ENCODE data around the gene TRPV2. TPM values are rescaled to one million over a fixed set of nuclear protein-coding genes. Genes with fewer than 3 reads are reported as not detected.
A peak's percentile ranks its signal among the peaks of the same experiment; 100 is the strongest.

TRPV2 gene
- total RNA-seq, 6 donors from 2014 or later = 33.4 to 127 (median 48.6) TPM

DNA sequence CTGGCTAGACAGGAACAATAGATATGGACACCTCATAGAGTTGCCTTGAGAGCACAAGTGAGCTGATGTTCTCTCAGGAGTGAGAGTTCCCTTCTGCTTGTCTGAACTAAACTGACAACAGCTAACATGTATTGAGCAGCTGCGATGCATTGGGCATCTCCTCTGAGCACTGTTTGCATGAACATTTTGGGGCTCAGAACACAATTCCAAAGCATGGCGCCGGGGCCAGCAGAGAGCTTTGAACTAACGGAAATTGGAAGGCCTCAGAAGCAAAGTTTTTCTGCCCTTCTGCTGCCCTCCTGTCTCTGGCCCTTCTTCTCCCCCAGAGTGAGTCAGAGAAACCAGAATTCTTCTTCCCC, 38.1 kb downstream of the TRPV2 start:
- 80 to 86% methylated on average over 4 of the region's 4 CpGs for WGBS, 2 donors
- no peak overlapping the region for H3K27ac ChIP-seq
- no peaks in the 10 kb centered on the region for H3K27me3 ChIP-seq
- no peak for DNase-seq
- ATAC-seq (ENCODE audit: low FRiP score in 2 of 2) = no peak
- peaks cover 0 to 8% (median 3%) of the 10 kb centered on the region in 4 donors for H3K36me3 ChIP-seq
- TF ChIP-seq, protein P1, sequence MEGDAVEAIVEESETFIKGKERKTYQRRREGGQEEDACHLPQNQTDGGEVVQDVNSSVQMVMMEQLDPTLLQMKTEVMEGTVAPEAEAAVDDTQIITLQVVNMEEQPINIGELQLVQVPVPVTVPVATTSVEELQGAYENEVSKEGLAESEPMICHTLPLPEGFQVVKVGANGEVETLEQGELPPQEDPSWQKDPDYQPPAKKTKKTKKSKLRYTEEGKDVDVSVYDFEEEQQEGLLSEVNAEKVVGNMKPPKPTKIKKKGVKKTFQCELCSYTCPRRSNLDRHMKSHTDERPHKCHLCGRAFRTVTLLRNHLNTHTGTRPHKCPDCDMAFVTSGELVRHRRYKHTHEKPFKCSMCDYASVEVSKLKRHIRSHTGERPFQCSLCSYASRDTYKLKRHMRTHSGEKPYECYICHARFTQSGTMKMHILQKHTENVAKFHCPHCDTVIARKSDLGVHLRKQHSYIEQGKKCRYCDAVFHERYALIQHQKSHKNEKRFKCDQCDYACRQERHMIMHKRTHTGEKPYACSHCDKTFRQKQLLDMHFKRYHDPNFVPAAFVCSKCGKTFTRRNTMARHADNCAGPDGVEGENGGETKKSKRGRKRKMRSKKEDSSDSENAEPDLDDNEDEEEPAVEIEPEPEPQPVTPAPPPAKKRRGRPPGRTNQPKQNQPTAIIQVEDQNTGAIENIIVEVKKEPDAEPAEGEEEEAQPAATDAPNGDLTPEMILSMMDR (IDR thresholded peaks at IDR 0.05) = peak in 1 of 6 experiments; percentile 10
- TF ChIP-seq POLR2A (IDR thresholded peaks at IDR 0.05) (no peak), EP300 (IDR thresholded peaks at IDR 0.05) (no peak), POLR2AphosphoS5 (IDR thresholded peaks at IDR 0.05) (no peak)
- H3K9me3 ChIP-seq = no peaks in the 10 kb centered on the region
- H3K4me1 ChIP-seq = peaks cover 0 to 8% (median 0%) of the 10 kb centered on the region in 4 donors
- H3K4me3 ChIP-seq = no peak overlapping the region

DNA sequence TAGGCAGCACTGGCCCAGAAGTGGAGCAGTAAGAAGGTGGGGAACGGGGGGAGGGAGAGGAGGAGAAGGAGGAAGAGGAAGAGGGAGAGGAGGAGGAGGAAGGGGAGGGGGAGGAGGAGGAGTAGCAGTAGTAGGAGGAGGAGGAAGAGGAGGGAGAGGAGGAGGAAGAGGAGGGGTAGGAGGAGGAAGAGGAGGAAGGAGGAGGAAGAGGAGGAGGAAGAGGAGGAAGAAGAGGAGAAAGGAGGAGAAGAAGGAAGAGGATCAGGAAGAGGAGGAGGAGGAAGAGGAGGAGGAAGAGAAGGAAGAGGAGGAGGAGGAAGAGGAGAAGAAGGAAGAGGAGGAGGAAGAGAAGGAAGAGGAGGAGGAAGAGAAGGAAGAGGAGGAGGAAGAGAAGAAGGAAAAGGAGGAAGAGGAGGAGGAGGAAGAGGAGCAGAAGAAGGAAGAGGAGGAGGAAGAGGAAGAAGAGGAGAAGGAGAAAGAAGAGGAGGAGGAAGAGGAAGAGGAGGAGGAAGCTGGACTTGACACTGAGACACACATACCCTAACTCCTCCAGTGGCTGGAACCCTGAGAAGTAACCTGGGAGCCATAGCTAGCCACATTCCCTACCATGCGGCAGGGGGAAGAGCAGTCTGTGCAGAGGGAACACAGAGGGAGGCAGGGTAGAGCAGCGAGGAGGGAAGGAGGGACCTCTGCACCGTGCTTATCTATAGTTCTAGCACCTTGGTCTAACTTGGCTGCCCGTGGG, 40.8 kb downstream of the TRPV2 start:
- no peak overlapping the region for H3K27ac ChIP-seq
- no peaks in the 10 kb centered on the region for H3K27me3 ChIP-seq
- no peak overlapping the region for H3K4me3 ChIP-seq
- no peaks in the 10 kb centered on the region for H3K9me3 ChIP-seq
- ATAC-seq (ENCODE audit: low FRiP score in 2 of 2) = no peak
- 92% methylated on average over 4 to 5 of the region's 5 CpGs for WGBS, 2 donors
- H3K36me3 ChIP-seq = no peaks in the 10 kb centered on the region
- no peak for DNase-seq
- H3K4me1 ChIP-seq = peaks cover 0 to 16% (median 0%) of the 10 kb centered on the region in 4 donors
- no peak for TF ChIP-seq POLR2A (IDR thresholded peaks at IDR 0.05)
- TF ChIP-seq POLR2AphosphoS5 (IDR thresholded peaks at IDR 0.05) = no peak
- TF ChIP-seq, protein P1 (IDR thresholded peaks at IDR 0.05) = no peak
- no peak for TF ChIP-seq EP300 (IDR thresholded peaks at IDR 0.05)

DNA sequence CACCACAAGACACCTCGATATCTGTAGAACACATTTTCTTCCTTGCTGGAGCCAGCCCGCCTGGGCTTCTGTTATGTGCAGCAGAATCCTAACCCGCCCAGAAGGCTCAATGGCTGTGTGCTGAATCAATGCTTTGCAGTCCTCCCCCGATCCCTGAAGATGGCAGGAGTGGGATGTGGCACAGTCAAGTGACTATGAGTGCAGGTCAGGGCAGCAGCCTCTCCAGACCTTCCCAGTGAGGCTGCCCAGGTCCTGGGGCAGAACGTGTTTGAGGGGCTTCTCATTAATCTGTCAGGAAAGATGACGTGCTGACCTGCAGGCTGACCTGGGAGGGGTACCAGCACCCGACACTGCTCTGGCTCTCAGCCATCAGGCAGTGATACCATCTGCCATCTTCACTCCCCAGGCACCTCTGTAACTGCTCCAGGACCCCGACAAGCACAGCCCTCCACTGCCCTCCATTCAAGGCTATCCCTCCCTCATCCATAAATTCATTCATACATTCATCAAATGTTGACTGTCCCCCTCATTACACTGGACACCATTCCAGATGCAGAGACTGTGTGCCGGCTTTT, 41.5 kb downstream of the TRPV2 start:
- Histone ChIP-seq H3K27me3 (no peaks in the 10 kb centered on the region), H3K4me1 (peaks cover 0 to 16% (median 0%) of the 10 kb centered on the region in 4 donors), H3K36me3 (no peaks in the 10 kb centered on the region), H3K9me3 (no peaks in the 10 kb centered on the region), H3K27ac (no peak overlapping the region), H3K4me3 (no peak overlapping the region)
- ATAC-seq (ENCODE audit: low FRiP score in 2 of 2) (no peak), DNase-seq (no peak)
- 91 to 97% methylated on average over 8 to 9 of the region's 9 CpGs for WGBS, 2 donors
- TF ChIP-seq POLR2A (IDR thresholded peaks at IDR 0.05) (no peak), POLR2AphosphoS5 (IDR thresholded peaks at IDR 0.05) (no peak), EP300 (IDR thresholded peaks at IDR 0.05) (no peak)
- TF ChIP-seq, protein P1 (IDR thresholded peaks at IDR 0.05) = no peak

DNA sequence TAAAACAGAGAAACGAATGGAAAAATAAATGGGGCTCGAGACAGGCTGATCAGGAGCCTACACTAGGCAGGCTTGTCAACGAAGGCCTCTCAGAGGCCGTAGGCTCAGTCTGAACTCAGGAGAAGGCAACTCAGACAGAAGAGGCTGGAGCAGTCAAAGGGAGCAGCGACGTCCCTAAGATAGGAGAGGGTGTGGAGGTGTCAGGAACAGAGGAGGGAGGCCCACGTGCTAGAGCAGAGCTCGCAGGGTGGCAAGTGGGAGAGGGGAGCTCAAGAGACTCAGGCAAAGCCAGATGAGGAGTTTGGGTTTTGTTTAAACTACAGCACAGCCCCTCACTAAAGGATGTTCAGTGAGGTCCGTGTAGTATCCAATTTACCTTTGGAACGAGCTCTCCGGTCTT, 43.9 kb downstream of the TRPV2 start:
- Histone ChIP-seq H3K27me3 (no peaks in the 10 kb centered on the region), H3K9me3 (no peaks in the 10 kb centered on the region), H3K36me3 (no peaks in the 10 kb centered on the region), H3K27ac (no peak overlapping the region), H3K4me3 (no peak overlapping the region), H3K4me1 (peaks cover 0 to 16% (median 6%) of the 10 kb centered on the region in 4 donors)
- DNase-seq = no peak
- 83 to 85% methylated on average over 11 of the region's 11 CpGs for WGBS, 2 donors
- no peak for ATAC-seq (ENCODE audit: low FRiP score in 2 of 2)
- no peak for TF ChIP-seq EP300 (IDR thresholded peaks at IDR 0.05)
- TF ChIP-seq, protein P1 (IDR thresholded peaks at IDR 0.05) = no peak
- no peak for TF ChIP-seq POLR2AphosphoS5 (IDR thresholded peaks at IDR 0.05)
- no peak for TF ChIP-seq POLR2A (IDR thresholded peaks at IDR 0.05)
